NT2/D1 (cell line): ENCODE results near the gene OTULIN.

Experiments
- YY1 ChIP-seq: IDR thresholded peaks from 2 replicates; pipeline ENCODE4 v1.6.1; 2011; ENCODE audit not compliant: insufficient read length, insufficient read depth
- ZNF274 ChIP-seq: IDR thresholded peaks from 2 replicates; pipeline ENCODE4 v1.6.1; 2011; ENCODE audit warnings: mild to moderate bottlenecking, low read depth, low read length

GRCh38 chr5:14663734-14664269, 716 bp upstream of the OTULIN start:
- TF ChIP-seq ZNF274 (no peak), YY1 (no peak)
